ENCODE measurements around the gene KRT38.
A peak's percentile ranks its signal among the peaks of the same experiment; 100 is the strongest.
"Not testable (repeated sequence)": the region's sequence is repeated elsewhere in the genome, so short reads cannot be mapped to it uniquely, and the experiment has no call there.

The KRT38 gene

DNA sequence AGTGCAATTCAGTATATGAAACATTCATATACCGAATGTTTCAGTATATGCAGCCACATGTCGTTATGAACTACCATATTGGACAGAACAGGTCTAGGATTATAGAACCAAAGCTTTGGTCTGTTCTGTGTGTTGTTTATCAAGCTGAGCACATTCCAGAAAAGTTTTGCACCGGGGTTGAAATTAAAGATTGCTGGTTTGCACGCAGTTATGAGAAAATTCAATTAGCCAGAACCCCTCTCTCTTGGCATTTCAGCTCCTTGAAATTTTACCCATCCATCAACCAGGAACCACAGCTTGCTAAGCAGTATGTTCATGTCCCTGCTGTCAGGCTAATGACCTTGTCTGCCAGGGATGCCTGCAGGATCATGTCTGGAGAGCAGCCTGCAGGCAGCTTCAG lies 16.9 kb upstream of the KRT38 start:
- no peak for DNase-seq

DNA sequence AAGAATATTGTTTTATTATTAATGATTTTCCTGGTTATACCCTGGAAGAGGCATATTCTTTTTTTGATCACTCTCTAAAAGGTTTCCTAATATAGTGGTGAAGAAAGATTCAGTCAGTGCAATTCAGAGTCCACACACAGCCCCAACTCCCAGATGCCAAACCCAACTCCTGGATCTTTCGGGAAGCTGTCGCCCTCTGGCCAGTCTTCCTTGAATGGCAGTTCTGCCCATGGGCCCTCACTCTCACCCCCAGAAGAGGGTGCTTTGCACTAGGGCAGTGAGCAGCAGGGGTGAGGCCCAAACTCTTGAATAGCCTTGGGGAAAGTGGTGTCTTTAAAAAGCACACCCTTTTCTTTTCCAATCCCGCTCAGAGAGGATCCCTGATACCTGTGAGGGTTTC lies 15.4 kb upstream of the KRT38 start:
- DNase-seq = no peak

DNA sequence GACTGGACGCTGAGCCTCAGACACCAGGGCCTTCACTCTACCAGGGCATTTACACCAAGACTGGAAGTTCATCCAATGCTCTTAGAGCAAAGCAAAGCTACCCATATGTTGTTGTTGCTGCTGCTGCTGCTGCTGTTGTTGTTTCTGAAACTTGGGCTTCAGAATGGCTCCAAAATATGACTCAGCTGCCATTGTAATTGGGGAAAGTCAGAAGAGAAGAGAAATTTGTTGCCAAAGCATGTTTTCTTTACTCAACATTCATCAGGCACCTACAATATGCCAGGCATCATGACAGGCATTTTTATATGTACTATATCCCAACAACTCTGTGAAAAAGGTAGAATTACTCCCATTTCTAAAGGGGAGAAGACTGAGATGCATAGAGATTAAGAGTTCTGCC lies 14.5 kb upstream of the KRT38 start:
- DNase-seq = no peak

DNA sequence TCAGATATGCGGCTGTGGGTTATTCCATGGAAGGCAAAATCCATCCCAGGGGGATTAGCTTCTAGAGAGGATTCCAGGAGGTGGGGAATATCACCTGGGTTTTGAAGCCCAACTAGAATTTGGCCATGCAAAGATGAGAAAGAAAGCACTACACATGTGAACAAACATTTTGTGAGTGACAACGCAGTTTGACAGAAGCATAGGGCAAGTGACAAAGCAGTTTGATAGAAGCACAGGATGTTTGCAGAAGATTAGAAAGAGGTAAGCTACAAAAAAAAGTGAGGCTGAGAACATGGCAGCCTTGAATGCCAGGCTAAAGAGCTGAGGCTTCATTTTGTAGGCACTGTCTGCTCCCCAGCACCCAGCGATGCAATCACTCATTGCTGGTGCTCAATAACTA lies 12.3 kb upstream of the KRT38 start:
- DNase-seq = no peak

DNA sequence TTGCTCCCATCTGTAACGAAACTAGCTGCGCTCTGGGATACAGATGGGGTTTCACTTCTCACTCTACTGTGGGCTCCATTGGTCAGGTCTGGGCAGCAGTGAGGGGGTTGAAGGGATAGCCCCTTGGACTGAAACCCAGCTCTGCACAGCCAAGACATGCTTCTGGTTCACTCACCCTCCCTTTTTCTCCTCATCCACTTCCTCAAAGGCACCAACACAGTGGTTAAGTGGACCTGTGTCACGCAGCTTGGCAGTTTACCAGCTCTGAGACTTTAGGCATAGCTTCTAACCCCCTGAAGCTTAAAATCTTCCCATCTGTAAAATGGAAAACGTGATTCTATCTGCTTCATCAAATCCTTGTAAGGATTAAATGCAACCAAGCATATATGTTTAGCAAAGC lies 11.5 kb upstream of the KRT38 start:
- DNase-seq = no peak

DNA sequence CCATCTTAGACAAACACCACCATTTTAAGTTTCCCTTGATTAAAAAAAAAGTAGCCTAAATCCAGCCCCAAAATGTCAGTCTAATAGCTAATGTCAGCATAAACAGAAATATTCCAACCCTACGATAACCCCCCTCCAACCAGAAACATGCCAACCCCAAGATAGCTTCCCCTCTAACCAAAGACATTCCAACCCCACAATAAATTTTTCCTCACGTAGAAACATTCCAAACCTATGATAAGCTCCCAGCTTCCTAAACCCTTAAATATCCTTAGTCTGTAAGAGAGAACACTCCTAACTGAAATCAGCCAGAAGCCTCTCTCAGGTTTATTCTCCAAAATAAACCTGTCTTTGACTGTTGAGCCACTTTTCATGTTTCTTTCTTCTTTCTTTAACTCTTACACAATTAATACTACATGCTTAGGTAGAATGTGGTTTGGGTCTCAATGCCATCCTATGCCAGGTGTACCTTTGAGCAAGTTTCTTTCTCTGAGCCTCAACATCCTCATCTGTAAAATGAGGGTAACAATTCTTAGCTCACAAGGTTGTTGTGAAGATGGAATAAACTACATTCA lies 10.5 kb upstream of the KRT38 start:
- DNase-seq = no peak

DNA sequence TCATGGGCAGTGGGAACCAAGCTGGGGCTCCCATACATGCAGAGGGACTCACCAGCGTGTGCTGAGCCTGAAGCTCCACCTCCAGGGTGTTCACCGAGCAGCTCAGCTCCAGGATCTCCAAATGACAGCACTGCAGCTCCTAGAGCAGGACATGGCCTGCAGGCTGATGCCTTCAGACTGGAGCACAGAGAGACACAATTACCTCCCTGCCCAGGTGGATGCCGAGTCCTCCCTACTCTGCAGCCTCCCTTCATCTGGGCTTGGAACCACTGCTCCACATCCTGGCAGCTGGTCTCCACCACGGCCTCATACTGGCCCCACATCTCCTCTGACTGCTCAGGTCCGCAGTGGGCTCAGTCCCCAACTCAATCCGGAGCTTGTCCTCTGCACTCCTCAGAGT lies 8.2 kb upstream of the KRT38 start:
- DNase-seq = no peak

DNA sequence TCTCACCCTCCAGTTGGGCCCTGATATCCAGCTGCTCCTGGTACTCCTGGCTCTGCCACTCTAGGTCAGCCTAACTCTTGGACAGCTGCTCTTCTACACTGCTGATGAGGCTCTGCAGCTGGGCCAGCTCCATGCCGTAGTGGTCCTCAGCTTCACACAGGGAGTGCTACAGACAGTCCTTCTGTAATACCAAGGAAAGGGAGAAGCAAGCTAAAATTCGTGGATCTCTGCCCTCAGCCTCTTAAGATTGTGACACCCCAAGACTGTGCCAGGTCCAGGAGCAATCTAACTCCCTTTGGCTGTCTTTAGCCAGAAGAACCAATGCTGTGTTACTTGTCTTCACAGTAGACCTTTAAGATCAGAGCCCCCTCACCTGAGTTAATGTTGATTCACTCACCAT lies 7.7 kb upstream of the KRT38 start:
- no peak for DNase-seq

DNA sequence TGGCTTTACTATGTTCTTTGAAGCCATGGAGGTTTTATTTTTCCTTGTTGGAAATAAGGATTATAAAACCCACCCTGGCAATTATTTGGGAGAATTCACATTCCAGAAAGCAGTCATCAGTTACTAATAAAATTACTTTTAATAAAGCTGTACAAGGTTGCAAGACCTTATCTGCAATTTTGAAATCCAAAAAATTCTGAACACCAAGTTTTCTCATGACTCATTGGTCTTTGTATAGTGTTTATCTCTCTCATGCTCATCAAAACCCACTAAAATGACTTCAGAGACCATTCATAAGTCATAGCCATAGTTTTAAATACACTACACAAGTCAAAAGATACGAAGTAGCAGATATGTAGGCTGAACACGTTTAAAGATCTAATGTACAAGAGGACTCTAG lies 6.0 kb upstream of the KRT38 start:
- DNase-seq = no peak

DNA sequence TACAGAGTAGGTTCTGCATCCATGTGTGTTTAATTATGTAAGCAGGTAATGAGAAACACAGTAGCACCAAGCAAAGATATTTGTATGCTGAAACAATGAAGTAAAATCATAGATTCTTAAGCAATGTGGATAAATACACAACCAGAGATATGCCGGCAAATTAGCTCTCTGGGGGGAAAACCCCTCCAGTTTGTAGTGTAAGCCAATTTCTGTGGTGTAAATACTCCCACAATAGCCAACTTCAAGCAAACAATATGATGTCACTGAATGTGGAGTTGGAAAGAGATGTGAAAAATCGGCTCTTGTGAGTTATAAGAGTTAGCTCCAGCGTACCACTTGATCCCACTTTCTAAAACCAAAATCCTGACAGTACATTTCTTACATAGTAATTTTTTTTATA lies 3.9 kb upstream of the KRT38 start:
- no peak for DNase-seq

DNA sequence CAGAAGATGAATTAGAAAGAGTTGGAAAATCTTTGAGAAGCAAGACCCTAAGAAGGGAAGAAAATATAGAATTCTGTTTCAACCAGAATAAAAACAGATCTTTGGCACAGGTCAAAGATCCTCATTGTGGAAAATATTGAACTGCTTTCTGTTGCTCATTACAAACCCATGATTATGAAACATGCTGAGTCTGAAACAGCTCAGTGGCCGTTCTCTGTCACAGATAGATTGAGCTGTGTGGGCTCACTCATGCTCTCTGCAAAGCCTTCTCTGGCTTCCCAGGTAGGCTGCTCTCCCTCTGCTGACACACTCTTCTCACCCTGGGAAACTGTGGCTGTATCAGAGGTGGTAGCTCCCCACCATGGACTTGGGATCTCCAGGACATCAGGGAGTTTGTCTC lies 3.4 kb upstream of the KRT38 start:
- DNase-seq = no peak

DNA sequence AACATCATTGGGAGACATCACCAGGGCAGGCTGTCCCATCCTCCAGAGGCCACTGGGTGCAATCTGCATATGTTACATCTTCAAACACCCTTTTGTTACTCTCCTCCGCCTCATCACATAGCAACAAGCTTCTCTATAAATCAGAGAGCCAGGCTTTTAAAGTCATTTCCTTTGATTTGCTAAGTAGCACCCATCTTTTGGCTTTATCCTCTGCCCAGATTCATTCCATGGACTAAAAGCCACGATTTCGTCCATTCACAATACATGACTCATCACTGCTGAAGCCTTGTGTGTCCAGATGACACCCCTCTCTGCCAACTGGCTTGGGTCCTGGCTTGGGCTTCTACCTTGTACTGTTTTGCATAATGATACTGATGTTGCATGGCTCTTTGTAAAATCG lies 2.0 kb upstream of the KRT38 start:
- DNase-seq = no peak

DNA sequence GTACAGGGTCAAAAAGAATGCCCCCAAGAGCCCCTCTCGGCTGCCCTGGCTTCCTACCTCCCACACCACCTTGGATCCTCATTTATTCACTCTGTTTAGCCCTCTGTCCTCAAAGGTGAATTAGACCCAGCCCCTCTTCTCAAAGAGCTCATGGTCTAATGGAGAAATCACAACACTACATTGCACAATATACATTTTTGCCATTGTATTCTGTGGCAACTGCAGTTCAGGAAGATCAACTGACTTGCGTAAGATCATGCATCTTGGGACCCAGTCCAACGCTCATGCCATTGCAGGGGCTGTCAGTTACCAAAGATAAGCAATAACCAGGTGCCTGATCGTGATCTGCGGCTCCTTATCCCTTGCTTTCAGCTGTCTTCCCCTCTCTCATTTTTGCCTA lies 1.4 kb downstream of the KRT38 start:
- no peak for DNase-seq

DNA sequence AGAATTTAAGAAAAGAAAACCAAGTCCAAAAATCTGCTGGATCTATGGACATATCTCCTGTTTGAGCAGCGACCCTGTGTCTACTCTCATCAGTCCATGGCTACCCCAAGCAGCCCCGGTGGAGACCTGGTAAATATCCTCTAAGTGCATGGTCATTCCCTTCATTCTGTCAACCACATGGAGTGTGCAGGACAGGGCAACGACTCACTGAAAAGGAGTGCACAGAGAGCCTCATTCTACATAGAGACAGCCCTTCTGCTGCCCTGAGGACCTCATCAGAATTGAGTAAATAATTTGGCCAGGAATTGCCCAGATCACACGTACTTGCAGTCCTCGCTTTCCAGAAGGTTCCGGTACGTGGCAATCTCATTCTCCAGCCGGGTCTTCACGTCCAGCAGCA lies 3.0 kb downstream of the KRT38 start:
- no peak for DNase-seq

DNA sequence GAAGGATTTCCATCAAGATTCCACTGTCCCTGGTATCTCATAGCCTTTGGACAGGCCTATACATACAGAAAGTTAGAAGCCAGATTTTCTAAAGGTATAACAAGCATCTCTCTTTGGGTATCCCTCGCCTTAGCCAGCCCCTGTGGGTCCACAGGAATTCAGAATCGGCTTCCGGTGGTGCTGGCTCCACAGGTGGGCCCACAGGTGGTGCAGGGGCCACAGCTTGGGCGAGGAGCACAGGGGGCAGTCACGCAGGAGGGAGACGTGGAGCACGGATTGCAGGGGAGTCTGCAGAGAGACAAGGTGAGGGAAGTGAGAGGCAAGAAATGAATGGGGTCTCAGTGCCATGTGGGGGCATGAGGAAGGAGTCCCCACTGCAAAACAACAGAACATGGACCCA lies 3.5 kb downstream of the KRT38 start:
- no peak for DNase-seq

DNA sequence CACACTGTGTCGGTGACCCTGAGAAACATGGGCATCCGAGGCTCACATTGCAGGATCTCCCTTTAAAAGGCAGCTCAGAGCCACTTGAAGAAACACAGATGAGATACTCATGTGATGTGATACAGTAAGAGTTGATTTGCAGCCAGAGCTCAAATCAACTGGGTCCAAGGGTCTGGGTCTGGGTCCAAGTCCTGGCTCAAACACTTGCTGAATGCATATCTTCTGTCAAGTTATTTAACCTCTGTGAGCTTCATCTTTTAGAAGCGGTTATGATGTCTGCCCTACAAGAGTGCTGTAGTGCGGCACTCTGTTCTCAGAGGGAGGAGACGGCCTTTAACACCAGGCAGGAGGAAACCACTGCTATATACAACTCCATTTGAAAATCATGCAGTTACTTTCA lies 6.4 kb downstream of the KRT38 start:
- peak; percentile 69 for DNase-seq

DNA sequence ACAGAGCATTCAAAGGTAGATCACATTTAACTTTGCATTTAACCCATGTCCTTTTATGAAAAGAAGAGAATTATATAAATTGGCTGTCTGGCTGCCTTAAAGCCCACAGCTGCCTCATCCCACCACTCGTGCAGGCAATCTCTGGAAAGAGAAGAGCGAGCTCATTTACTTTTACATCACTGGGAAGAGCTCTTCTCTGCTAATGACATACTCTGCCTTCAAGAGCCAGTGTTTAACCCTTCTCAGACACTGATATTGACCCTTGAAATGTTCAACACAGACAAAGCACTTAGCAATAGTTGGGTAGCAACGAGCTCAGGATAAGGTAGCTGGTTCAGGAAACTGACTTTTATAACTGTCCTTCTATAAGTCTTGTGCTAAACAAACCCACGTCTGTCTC lies 6.8 kb downstream of the KRT38 start:
- peak; percentile 69 for DNase-seq

DNA sequence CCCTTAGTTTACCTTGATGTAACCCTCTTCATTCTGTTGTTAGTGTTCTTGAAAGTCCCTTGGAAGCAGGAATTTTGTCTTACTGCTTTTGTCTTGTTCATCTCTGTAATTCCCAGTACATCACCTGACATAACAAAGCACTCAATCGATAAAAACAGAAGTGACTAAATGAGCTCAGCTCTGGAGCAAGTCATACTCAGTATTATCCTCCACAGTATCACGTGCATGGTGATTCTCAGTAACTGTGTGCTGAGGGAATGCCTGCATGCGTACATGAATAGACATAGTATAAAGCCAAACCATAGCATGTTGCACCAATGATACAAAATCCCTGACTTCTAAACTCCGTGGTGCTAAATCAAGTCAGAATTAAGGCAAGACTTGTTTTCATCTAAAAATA lies 7.2 kb downstream of the KRT38 start:
- DNase-seq = no peak

DNA sequence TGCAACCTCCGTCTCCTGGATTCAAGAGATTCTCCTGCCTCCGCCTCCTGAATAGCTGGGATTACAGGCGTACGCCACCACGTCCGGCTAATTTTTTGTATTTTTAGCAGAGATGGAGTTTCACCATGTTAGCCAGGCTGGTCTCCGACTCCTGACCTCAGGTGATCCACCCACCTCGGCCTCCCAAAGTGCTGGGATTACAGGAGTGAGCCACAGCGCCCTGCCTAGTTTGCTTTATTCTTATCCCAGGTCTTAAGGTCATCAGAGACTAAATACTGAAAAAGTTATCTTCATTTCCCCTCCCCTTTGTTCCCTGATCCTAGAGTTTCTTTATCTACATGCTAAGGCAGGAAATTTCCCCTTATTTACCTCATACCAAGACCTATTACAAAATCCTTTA lies 10.4 kb downstream of the KRT38 start:
- DNase-seq = not testable (repeated sequence)

DNA sequence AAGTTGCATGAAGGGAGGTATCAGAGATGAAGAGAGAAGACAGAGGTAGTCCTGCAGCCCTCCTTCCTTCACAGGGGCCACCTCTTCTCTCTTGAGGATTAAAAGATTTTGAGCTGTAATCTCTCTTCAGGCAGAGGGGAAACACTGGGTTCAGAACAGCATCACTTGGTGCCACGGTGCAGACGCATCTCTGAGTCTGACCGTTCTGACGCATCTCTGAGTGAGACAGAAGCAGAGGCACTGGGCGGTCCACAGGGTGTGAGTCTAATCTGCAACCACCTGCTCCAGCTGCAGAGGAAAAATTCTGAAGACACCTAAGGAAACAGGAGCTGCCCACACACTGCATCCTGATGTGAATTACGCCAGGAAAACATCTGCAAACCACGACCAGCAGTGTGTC lies 11.1 kb downstream of the KRT38 start:
- no peak for DNase-seq

DNA sequence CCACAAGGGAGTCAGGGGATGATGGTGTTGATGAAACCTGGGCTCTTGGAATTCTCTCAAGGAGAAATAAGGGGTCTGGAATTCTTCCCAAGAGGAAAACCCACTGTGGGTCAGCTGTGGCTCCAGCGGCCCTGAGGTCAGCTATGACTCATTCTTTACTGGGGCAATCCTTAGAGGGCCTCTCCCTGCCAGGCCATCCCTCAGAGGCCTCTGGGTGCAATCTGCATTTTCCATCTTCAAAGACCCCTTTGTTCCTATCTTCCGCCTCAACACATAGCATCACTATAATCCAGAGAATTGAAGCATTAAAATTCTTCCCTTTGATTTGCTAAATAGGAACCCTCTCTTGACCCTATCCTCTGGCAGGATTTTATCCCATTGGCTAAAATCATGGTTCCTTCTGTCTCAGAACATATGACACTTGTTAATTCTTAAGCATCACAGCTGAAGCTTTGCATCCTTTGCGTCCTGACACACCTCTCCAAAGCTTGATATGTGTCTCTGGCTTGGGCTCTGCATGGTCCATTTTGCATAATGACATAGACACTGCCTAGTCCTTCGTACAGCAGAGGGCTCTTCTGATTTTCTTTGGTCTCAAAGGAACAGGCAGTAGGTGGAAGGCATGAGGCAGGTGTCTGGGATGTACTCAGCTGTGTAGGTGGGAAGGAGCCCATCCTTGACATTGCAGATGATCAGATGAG lies 12.0 kb downstream of the KRT38 start:
- no peak for DNase-seq

DNA sequence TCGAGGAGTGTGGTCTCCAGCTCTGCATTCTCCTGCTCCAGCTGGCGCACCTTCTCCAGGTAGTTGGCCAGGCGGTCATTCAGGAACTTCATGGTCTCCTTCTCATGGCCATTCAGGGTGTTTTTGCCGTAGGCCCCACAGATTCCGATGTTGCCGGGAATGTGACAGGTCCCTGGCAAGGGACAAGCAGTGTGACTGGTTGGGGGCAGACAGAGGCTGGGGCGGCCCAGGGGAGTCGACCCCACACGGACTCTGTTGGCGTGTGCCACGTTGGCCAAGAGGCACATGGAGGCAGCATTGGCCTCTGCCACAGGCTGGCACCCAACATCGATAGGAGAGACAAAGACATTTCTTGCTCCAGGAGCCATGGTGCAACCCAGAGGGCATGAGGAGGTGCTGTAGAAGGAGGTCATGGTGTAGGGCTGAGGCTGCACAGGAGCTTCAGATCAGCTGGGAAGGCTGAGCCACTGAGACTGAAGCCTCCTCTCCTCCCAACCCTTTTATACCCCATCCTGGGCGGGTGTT lies 16.6 kb downstream of the KRT38 start, which contains the start of gene KRT37:
TSS of gene KRT37 (minus strand) at position 475 of the 525 bp plus-strand sequence. CDS start at position 413, 62 bp downstream.
- no peak for DNase-seq

DNA sequence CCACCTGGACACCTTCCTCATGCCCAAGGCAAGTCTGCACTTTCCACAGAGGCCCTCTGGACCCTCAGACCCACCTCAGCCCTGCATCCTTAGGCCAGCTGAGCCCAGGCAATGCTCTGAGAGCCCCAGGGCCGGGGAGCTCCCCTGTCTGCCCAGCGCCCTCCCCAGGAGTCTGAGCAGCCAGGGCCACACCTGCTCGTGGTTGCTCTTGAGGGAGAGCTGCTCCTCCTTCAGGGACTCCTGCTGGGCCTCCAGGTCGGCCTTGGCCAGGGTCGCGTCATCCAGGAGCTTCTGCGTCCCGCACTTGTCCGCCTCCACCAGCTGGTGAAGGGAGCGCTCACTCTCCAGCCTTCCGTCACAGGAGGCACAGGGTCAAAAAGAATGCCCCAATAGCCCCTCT lies 18.2 kb downstream of the KRT38 start:
- not testable (repeated sequence) for DNase-seq

DNA sequence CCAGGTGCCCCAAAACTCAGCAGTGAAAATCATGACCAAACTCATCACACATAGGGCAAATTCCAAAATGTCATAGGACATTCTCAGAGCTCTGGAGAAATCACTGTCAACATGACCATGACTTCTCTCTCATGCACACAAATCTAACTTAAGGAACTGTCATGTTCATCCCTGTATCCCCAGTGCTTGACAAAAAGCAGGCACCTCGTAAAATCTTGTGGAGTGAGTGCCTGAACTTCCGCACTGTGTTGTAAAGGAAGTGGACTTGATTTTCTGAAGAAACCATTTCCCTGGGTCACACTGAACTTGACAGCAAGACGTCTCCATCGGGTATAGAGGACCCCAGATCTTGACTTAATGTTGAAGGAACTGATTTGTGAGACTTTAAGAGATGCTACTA lies 19.2 kb downstream of the KRT38 start:
- DNase-seq = no peak

DNA sequence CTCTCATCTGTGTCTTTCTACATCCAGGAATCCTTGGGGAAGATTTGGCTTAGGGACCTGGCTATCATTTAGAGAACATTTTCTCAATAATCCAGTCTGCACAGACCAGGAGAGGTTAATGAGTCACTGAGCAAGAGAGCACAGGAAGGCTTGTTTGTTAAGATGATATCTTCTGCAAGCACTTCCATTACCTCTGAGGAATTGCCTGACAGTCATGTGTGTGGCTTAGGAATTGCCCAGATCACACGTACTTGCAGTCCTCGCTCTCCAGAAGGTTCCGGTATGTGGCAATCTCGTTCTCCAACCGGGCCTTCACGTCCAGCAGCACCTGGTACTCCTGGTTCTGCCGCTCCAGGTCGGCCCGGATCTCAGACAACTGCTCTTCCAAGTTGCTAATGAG lies 19.7 kb downstream of the KRT38 start:
- DNase-seq = no peak

All from NCI-H1092 treated with DMSO at 0.1 percent for 48 hours (cell line).